Embryonic facial prominence (tissue), 1 donor: ENCODE measurements around the gene SLC25A43.
"Not testable (repeated sequence)": the region's sequence is repeated elsewhere in the genome, so short reads cannot be mapped to it uniquely, and the experiment has no call there.

Experiments
- DNase-seq: peaks from one replicate; pipeline ENCODE4 v3.0.0-alpha.2; 2016; ENCODE audit errors: extremely low spot score

SLC25A43 gene

GRCh38 chrX:119410027-119410819 is 11.1 kb downstream of the SLC25A43 start:
- no peak for DNase-seq

DNA sequence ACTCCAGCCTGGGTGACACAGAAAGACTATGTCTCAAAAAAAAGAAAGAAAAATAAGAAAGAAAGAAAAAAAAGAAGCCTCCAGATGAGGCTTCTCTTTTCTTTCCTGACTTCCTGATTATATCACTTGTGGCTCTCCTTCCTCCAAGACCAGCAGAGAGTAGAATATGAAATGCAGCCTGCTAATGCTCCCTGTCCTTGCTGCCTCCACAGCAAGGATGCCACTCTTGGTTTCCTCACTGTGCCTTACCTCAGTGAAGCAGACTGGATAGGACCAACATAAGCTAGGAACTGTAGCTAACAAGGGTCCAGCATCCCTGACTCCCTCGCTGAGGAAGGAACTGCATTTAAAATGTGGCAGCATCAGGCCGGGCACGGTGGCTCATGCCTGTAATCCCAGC is 11.7 kb downstream of the SLC25A43 start:
- no peak for DNase-seq

DNA sequence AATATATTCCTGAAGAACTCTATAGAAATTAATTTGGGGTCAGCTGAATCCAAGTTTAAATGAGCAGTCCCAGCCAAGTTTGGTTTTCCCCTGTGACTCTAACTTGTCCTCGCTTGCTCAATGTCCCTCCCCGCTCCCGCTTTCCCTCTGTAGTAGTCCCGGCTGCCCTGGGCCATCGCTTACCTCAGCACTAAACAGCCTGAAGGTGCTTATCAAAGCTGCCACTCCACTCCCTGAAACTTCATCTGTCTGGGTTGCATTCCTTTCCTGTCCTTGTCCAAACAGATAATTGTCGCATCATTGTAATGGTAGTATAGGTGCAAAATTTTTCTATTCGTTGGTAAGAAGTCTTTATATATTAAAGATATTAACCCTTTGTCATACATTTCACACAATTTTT is 12.8 kb downstream of the SLC25A43 start:
- no peak for DNase-seq

GRCh38 chrX:119417376-119417775 is 18.2 kb downstream of the SLC25A43 start:
- no peak for DNase-seq

- DNase-seq, result no peak
Observed at GRCh38 chrX:119417842-119418241, 18.7 kb downstream of the SLC25A43 start.

GRCh38 chrX:119419146-119419545 is 20.0 kb downstream of the SLC25A43 start:
- DNase-seq, result no peak

DNA sequence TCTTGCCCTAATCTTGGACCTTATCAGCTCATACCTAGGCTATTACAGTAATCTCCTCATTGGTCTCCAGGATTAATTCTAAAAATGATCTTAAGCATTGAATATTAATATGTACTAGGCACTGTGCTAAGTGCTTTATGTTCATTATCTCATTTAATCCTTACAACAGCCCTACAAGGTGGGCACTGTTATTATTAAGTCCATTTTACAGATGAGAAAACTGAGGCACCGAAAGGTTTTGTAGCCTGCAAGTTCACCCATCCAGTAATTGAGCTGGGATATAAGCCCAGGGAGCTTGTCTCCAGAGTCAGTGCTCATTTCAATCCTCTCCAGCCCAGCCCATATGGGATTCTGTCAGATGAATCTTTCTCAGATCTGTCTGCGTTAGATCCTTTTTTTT is 20.8 kb downstream of the SLC25A43 start:
- DNase-seq, result no peak

DNA sequence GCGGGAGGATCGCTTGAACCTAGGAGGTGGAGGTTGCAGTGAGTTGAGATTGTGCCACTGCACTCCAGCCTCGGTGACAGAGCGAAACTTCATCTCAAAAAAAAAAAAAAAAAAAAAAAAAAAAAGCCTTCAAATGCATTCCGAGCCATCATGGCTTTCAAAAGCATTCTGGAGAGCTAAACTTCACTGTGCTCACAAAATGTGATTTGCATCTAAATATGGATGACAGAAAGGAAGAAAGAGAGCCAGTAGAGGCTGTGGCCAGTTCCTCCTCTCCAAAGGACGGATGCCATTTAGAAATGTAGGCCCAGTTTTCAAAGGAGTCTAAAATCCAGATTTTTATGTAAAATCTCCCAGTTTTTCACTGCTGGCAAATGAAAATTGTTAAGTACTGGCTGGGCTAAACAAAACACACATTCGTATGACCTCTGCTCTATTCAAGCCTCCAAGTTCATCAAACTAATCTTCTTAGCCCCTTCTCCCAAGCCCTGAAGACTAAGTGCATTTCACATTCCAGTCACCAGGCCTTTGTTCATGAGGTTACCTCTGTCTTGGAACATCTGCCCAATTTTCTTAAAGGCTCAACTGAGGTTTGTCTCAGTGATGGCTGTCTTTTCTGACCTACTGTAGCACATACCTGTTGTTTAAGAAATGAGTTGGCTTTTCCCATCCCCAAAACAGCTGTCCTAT is 22.0 kb downstream of the SLC25A43 start:
- DNase-seq, result no peak

- DNase-seq, result no peak
Observed at GRCh38 chrX:119423631-119424030, 24.5 kb downstream of the SLC25A43 start.

GRCh38 chrX:119424999-119425398 is 25.9 kb downstream of the SLC25A43 start:
- DNase-seq, result no peak

GRCh38 chrX:119427024-119427794 is 28.1 kb downstream of the SLC25A43 start:
- no peak for DNase-seq

DNA sequence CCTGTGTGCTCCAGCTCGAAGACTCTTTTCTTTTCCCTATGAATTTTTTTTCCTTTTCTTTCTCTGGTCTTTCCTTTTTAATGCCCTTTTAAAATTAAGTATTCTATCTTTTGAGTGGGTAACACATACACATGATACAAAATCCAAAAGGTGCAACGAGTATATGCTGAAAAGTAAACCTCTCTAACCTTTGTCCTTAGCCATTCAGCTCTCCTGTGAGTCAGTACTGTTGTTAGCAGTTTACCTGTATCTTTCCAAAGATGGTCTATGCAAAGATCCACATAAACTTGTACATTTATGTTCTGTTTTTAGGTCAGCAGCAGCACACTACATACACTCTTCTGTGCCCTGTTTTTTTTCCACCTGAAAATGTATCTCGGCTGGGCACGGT is 28.7 kb downstream of the SLC25A43 start:
- DNase-seq, result no peak

DNA sequence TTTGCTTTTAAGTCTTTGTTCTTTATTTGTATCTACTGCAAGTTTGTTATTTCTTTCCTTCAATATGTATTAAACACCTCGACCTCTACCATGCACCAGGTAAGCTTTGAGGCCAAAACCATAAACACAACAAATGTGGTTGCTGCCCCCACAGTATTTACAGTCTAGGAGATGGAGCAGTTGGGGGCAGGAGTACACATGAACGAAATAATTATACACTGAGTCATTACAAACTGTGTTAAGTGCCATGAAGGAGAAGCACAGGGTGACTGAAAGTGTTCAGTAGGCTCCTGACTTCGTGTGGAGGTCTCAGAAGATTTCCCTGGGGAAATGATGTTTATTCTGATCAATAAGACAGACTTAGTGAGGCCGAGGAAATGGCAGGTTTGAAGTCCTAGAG is 30.3 kb downstream of the SLC25A43 start:
- DNase-seq, result no peak

DNA sequence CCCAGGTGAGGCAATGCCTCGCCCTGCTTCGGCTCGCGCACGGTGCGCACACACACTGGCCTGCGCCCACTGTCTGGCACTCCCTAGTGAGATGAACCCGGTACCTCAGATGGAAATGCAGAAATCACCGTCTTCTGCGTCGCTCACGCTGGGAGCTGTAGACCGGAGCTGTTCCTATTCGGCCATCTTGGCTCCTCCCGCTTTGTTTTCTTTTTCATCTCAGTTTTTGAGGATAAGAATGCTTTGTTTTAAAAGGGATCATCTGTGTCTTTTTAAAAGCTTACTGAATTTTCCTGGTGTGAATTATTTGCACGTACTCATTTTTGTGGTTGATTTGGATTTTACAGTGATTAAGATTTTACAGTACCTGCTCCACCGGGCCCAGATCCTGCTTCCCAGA is 42.2 kb downstream of the SLC25A43 start:
- DNase-seq, result not testable (repeated sequence)

GRCh38 chrX:119442286-119442685 is 43.1 kb downstream of the SLC25A43 start:
- no peak for DNase-seq

- no peak for DNase-seq
Observed at GRCh38 chrX:119453202-119453601, 54.1 kb downstream of the SLC25A43 start.

GRCh38 chrX:119455264-119455663 is 56.1 kb downstream of the SLC25A43 start:
- DNase-seq, result no peak

GRCh38 chrX:119459181-119459580 is 60.0 kb downstream of the SLC25A43 start:
- DNase-seq, result no peak

DNA sequence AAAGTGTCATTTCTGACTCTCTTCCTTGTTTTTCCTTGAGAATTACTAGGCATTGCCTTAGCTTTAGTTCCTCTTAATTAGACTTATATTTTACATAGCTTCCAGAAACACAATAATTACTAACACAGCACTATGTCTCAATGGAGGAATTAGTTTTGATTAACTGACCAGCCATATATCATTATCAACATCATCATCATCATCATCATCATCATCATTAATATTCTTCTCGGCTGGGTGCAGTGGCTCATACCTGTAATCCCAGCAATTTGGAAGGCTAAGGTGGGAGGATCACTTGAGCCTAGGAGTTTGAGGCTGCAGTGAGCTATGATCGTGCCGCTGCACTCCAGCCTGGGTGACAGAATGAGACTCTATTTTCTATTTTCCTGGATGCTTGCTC is 66.4 kb downstream of the SLC25A43 start:
- no peak for DNase-seq

DNA sequence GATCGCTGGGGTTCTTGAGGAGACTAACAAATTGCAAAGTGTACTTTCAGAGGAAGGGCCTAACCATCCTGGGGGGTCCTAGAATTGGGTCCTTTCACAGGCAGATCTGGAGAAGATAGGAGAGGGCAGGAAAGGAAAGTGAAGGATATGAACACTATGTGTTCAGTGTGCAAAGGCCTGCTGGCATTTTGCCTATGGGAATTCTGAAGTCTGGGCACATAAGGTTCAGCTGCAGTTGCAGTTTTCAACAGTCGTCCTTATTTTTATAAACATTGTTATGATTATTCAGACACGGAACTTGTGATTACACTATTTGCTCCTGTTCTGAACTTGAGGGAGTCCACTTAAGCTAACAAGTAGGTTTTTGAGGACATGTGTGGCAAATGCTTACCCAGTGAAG is 67.8 kb downstream of the SLC25A43 start:
- DNase-seq, result no peak

DNA sequence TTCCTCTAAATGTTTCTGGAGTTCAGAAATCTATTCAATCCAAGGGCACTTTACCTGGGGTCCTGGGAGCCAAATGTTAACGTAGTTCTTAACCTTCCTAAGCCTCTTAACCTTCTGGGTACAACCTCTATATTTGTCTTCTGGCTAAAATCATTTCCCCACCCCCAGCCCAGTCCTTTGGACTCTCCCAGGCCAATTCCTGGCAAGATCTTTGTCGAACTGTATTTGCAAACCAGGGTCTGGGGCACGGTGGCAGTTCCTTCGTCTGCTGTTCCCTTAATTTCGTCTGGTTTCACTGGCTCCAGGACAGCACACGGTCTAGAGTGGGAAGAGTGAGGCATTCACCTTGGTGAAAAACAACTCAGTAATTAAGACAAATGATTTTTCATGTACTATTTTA is 68.3 kb downstream of the SLC25A43 start:
- no peak for DNase-seq

DNA sequence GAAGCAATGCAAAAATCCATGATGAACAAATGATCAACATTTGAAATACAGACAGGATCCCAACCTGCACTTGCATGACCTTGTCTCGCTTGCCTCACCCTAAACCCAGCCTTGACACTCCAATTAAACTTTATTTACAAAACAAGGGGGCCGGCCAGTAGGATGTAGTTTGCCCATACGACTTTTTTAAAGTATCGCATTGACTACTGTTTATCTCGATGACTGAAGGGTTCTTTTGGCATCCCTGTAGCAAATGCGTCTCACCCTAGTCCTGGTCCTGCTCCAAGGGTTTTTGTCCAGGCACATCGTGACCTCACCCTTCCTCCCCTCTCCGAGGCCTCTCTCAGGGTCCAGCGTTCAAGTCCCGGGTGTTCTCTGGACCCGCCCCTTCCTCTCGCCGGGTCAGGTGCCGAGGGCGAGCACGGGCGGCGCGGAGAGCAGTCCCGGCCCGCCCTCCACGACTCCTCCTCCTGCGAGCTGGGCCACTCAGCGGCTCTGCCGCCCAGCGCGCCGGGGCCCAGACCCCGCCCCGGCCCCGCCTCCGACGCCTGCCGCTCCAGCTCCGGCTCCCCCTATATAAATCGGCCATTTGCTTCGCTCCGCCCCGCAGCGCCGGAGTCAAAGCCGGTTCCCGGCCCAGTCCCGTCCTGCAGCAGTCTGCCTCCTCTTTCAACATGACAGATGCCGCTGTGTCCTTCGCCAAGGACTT is 68.9 kb downstream of the SLC25A43 start, which contains the start of gene SLC25A5:
Gene SLC25A5, plus strand, starts transcription at position 603 of the 709 bp plus-strand sequence. Its CDS starts 72 bp downstream, at position 675.
- DNase-seq, result peak; percentile 44
